Lower lobe of right lung (tissue), 2 donors: ENCODE results near the gene CELF1. TPM values are rescaled to one million over a fixed set of nuclear protein-coding genes. Genes with fewer than 3 reads are reported as not detected.

Experiments
- ATAC-seq, 2 donors: fragments of 200-7000 bp; cut with Tn5 transposase; one replicate each; pipeline ENCODE4 v1.9.1; 2020 to 2022; ENCODE audit warnings: mild to moderate bottlenecking in 2 of 2, moderate library complexity in 2 of 2
- DNase-seq: peaks from one replicate; pipeline ENCODE4 v3.0.0-alpha.2; 2020
- H3K27ac ChIP-seq: fragments of 200-600 bp; one replicate; pipeline ENCODE4 v1.8.0; 2022
- H3K27me3 ChIP-seq: fragments of 200-600 bp; one replicate; pipeline ENCODE4 v1.8.0; 2022; ENCODE audit warnings: low read depth
- H3K36me3 ChIP-seq: fragments of 200-600 bp; one replicate; pipeline ENCODE4 v1.8.0; 2022; ENCODE audit warnings: mild to moderate bottlenecking
- H3K4me1 ChIP-seq: fragments of 200-600 bp; one replicate; pipeline ENCODE4 v1.8.0; 2022
- H3K4me3 ChIP-seq: fragments of 200-600 bp; one replicate; pipeline ENCODE4 v1.8.0; 2022; ENCODE audit warnings: mild to moderate bottlenecking
- H3K9me3 ChIP-seq: fragments of 200-600 bp; one replicate; pipeline ENCODE4 v1.8.0; 2022
- intact Hi-C: fragments of 100-400 bp; cut with DNase I; formaldehyde crosslinking; loops from one replicate; pipeline ENCODE4 v1.11.0; 2022
- total RNA-seq: library from RNA; stranded (reverse); fragmentation: NEBNext Ultra II Directional; extraction: Animal tissue kit (Norgen Biotek cat#: 25700); gene quantifications from one replicate; pipeline ENCODE4 v1.2.1, GENCODE V29; 2021
- TF ChIP-seq, protein P1 (sequence below): fragments of 200-600 bp; IDR thresholded peaks from one replicate; pipeline ENCODE4 v1.8.0; 2022; ENCODE audit warnings: antibody characterized with exemption, mild to moderate bottlenecking
- donor health status: DM: no; HTN: yes; CAD: no; lungs with severe emphysema.

Gene CELF1
- total RNA-seq, 1 donor from 2014 or later, result 105 TPM

DNA sequence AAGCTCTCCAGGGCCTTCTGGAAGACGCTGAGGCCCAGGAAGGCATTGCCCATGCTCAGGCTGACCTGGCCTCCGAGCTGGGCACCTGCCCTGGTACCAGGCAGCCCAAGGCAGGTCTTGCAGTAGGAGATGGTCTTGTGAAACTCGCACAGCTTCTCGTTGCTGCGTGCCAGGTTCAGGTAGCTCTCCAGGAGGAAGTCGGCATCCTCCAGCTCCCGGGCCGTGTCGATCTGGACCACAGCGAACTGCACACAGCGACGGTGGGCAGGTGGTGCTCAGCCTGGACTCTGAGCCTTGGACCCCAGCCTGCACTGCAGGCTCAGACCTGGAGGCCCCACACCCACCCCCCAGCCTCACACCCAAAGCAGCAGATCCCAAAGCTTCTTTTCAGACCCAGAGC is 105.0 kb downstream of the CELF1 start:
- DNase-seq (no peak), ATAC-seq (no peak)
- no peaks in the 10 kb centered on the region for H3K27me3 ChIP-seq
- H3K27ac ChIP-seq, result no peak overlapping the region
- no peaks in the 10 kb centered on the region for H3K36me3 ChIP-seq
- TF ChIP-seq, protein P1, sequence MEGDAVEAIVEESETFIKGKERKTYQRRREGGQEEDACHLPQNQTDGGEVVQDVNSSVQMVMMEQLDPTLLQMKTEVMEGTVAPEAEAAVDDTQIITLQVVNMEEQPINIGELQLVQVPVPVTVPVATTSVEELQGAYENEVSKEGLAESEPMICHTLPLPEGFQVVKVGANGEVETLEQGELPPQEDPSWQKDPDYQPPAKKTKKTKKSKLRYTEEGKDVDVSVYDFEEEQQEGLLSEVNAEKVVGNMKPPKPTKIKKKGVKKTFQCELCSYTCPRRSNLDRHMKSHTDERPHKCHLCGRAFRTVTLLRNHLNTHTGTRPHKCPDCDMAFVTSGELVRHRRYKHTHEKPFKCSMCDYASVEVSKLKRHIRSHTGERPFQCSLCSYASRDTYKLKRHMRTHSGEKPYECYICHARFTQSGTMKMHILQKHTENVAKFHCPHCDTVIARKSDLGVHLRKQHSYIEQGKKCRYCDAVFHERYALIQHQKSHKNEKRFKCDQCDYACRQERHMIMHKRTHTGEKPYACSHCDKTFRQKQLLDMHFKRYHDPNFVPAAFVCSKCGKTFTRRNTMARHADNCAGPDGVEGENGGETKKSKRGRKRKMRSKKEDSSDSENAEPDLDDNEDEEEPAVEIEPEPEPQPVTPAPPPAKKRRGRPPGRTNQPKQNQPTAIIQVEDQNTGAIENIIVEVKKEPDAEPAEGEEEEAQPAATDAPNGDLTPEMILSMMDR, result no peak
- intact Hi-C loops, result no loop called here
- no peak overlapping the region for H3K4me3 ChIP-seq
- no peaks in the 10 kb centered on the region for H3K4me1 ChIP-seq
- H3K9me3 ChIP-seq, result no peaks in the 10 kb centered on the region

DNA sequence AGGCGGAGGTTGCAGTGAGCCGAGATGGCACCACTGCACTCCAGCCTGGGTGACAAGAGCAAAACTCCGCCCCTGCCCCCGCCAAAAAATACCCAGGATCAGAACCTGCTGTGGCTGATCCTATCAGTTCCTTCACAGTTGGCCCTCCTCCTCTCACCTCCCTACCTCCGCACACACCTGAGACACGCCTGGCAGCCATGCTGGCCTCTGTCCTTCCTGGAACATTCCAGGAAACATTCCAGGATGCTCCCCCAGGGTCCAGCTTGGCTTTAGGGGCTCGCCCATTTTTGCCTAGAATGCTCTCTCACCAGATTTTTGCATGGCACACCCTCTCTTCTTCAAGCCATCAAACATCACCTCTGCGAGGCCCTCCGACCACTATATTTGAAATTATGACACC is 106.1 kb downstream of the CELF1 start:
- DNase-seq, result no peak
- TF ChIP-seq, protein P1, result no peak
- intact Hi-C loops, result no loop called here
- H3K36me3 ChIP-seq, result no peaks in the 10 kb centered on the region
- H3K27ac ChIP-seq, result no peak overlapping the region
- no peak for ATAC-seq
- no peaks in the 10 kb centered on the region for H3K4me1 ChIP-seq
- no peaks in the 10 kb centered on the region for H3K27me3 ChIP-seq
- no peak overlapping the region for H3K4me3 ChIP-seq
- H3K9me3 ChIP-seq, result no peaks in the 10 kb centered on the region

DNA sequence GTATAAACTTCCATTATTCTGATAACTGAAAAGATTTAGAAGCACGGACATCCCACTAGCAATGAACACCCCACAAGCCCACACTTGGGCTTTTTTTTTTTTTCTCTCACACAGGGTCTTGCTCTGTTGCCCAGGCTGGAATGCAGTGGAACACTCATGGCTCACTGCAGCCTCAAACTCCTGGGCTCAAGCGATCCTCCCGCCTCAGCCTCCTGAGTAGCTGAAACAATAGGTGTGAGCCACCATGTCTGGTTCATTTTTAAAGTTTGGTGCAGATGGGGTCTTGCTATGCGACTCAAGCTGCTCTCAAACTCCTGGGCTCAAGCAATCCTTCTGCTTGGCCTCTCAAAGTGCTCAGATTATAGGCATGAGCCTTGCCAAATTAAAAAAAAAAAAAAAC is 107.1 kb downstream of the CELF1 start:
- Histone ChIP-seq H3K4me1 (no peaks in the 10 kb centered on the region), H3K27me3 (no peaks in the 10 kb centered on the region), H3K4me3 (no peak overlapping the region), H3K36me3 (no peaks in the 10 kb centered on the region), H3K27ac (no peak overlapping the region), H3K9me3 (no peaks in the 10 kb centered on the region)
- intact Hi-C loops, result no loop called here
- DNase-seq, result no peak
- TF ChIP-seq, protein P1, result no peak
- ATAC-seq, result no peak

DNA sequence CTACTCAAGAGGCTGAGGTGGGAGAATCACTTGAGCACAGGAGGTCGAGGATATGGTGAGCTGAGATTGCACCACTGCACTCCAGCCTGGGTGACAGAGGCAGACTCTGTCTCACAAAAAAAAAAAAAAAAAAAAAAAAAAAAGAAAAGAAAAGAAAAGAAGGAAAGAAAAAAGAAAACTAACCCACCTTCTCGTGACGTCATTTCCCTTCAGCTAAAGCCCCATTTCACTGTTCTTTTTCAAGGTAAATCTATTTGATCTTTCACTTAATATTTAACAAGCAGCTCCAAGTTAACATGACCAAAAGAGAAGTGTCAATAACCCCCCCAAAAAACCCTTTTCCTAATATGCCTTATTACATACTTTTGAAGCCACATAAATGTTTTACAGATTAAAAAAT is 109.1 kb downstream of the CELF1 start:
- no peaks in the 10 kb centered on the region for H3K36me3 ChIP-seq
- H3K4me3 ChIP-seq, result no peak overlapping the region
- no peaks in the 10 kb centered on the region for H3K27me3 ChIP-seq
- no peak for DNase-seq
- no peak for ATAC-seq
- TF ChIP-seq, protein P1, result no peak
- H3K9me3 ChIP-seq, result no peaks in the 10 kb centered on the region
- no peak overlapping the region for H3K27ac ChIP-seq
- intact Hi-C loops, result no loop called here
- no peaks in the 10 kb centered on the region for H3K4me1 ChIP-seq

DNA sequence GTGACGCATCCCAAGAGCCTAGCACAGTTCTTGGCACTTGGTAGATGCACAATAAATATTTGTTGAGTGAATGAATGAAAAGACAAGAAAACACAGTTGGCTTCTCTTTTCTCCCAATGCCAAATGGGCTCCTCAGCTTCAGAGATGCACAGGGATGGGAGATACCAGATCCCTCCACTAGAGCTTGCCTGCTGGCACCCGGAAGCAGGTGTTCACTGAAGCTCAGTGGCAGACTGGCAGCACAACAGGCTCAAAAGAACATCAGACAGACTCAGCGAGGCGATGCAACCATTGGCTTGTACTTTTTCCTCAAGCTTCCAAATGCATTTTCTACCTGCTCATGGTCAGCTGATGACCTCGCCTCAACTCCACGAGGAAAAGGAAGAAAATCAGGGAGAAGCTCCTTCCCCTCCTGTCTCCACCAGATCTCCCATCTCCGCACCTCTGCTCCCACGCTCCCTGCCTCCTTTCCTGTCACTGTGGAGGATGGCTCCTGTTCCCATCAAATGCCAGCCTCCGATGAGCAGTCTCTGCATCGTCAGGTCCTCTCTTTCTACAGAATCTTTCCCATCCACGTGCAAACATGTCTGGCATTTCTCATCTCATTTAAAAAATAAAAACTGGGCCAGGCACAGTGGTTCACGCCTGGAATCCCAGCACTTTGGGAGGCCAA is 109.8 kb downstream of the CELF1 start:
- ATAC-seq, result no peak
- Histone ChIP-seq H3K4me3 (no peak overlapping the region), H3K27ac (no peak overlapping the region)

More for the DNA sequence above, 109.8 kb downstream of the CELF1 start:
- Histone ChIP-seq H3K9me3 (no peaks in the 10 kb centered on the region), H3K36me3 (no peaks in the 10 kb centered on the region), H3K27me3 (no peaks in the 10 kb centered on the region), H3K4me1 (no peaks in the 10 kb centered on the region)
- no peak for DNase-seq
- TF ChIP-seq, protein P1, result no peak
- intact Hi-C loops, result no loop called here
